Measurements from ENCODE around the gene STK32C.

DNA sequence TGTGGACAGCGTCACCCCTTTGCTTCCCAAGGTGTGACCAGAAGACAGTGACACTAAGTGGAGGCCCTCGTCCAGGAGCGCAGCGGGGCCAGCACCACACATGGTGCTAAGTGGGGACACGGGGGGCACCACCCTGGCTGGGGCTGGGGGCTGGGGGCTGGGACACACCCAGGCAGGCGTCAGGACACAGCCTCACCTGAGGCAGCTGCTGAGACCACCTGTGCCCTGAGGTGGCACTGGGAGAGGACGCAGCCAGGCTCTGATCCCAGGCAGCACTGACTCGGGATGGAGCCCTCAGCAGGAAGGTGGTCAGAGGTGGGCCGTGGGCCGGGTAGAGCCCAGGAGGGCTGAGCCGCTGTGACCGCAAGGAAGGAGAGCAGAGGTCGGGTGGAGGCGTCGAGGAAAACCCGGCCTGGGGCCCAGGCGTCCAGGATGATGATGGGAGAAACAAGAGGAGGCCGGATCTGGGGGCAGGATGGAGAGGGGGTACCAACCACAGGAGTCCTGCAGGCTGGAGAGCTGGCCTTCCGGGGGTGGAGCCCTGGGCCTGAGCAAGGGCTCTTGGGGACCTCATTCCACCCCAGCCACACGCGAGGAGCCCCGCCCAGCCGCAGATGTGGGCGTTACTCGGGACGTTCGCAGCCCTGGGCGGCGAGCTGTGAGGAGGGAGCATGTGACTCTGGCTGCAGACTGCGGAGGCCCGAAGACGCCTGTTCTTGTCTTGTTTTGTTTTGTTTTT, 46.8 kb upstream of the STK32C start:
- TF ChIP-seq POLR2AphosphoS5 (IDR thresholded peaks at IDR 0.05; ENCODE audit: borderline replicate concordance, low read depth, low read length) (no peak), EZH2 (IDR thresholded peaks at IDR 0.05) (no peak), FOXP2 (optimal IDR thresholded peaks at IDR 0.05; ENCODE audit: control extremely low read depth, extremely low read length, insufficient read depth) (no peak)

Measured in SK-N-MC (cell line).